Peyer's patch (tissue), 4 donors: ENCODE measurements around the gene LGALS4.

Source experiments
- POLR2A ChIP-seq, 2 donors: fragments of 450-650 bp; IDR thresholded peaks; one replicate each; pipeline ENCODE4 v1.5.1; 2017; ENCODE audit warnings: antibody characterized with exemption in 2 of 2, mild to moderate bottlenecking in 2 of 2, moderate library complexity in 2 of 2
- TF ChIP-seq, protein P1 (sequence below), 6 experiments: fragments of 450-650 bp in 4 of 6; fragments of 200-600 bp in 2 of 6; sonication (generic) in 1 of 6; IDR thresholded peaks; one replicate each; pipeline ENCODE4 v1.5.1; 2017 to 2019; ENCODE audit warnings: antibody characterized with exemption in 6 of 6, mild to moderate bottlenecking in 3 of 6, moderate library complexity in 1 of 6

DNA sequence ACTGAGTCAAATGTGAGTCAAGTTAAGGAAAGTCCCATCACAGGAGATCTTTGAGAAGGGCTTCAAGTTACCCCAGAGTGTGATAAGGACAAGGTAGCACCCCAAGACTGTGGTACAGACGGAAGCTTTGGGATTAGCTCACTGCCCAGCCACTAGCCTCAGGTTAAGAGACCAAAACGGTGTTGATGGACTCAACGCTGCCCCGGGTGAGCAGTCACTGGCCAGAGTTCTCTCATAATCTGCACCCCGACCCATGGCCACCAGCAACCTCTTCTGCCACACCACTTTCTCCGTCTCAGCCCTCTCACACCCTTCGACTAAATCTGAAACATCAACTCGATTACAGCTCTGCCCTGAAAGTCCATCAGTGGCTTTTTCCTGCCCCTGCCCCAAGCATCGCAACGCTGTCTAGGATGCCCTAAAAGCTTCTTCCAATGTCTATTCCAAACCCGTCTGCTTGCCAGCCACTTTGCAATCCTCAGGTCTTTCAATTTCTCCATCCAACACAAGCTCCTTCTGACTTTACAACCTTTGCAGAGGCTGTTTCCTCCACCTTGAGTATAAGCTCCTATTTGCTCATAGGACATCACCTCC lies 31.4 kb upstream of the LGALS4 start:
- TF ChIP-seq, protein P1, sequence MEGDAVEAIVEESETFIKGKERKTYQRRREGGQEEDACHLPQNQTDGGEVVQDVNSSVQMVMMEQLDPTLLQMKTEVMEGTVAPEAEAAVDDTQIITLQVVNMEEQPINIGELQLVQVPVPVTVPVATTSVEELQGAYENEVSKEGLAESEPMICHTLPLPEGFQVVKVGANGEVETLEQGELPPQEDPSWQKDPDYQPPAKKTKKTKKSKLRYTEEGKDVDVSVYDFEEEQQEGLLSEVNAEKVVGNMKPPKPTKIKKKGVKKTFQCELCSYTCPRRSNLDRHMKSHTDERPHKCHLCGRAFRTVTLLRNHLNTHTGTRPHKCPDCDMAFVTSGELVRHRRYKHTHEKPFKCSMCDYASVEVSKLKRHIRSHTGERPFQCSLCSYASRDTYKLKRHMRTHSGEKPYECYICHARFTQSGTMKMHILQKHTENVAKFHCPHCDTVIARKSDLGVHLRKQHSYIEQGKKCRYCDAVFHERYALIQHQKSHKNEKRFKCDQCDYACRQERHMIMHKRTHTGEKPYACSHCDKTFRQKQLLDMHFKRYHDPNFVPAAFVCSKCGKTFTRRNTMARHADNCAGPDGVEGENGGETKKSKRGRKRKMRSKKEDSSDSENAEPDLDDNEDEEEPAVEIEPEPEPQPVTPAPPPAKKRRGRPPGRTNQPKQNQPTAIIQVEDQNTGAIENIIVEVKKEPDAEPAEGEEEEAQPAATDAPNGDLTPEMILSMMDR (IDR thresholded peaks at IDR 0.05) = no peak
- TF ChIP-seq POLR2A (IDR thresholded peaks at IDR 0.05) = no peak
